Ishikawa (cell line): Measurements from ENCODE around the gene LAGE3.
A peak's percentile ranks its signal among the peaks of the same experiment; 100 is the strongest.

ENCODE experiments used
- CEBPB ChIP-seq: IDR thresholded peaks from 2 replicates; pipeline ENCODE4 v1.6.1; 2012
- CREB1 ChIP-seq: IDR thresholded peaks from 2 replicates; pipeline ENCODE4 v1.6.1; 2012; ENCODE audit warnings: low read depth
- EGR1 ChIP-seq: IDR thresholded peaks from 2 replicates; pipeline ENCODE4 v1.6.1; 2012
- EP300 ChIP-seq: IDR thresholded peaks from 2 replicates; pipeline ENCODE4 v1.6.1; 2012; ENCODE audit warnings: borderline replicate concordance
- FOXM1 ChIP-seq: IDR thresholded peaks from 2 replicates; pipeline ENCODE4 v1.6.1; 2012; ENCODE audit warnings: low read depth, borderline replicate concordance
- MAX ChIP-seq: IDR thresholded peaks from 2 replicates; pipeline ENCODE4 v1.6.1; 2012
- NFIC ChIP-seq: IDR thresholded peaks from 2 replicates; pipeline ENCODE4 v1.6.1; 2012
- RAD21 ChIP-seq: IDR thresholded peaks from 2 replicates; pipeline ENCODE4 v1.6.1; 2012; ENCODE audit warnings: low read depth
- TAF1 ChIP-seq: IDR thresholded peaks from 2 replicates; pipeline ENCODE4 v1.6.1; 2012; ENCODE audit warnings: low read depth, mild to moderate bottlenecking
- TCF12 ChIP-seq: IDR thresholded peaks from 2 replicates; pipeline ENCODE4 v1.6.1; 2012; ENCODE audit warnings: low read depth
- TEAD4 ChIP-seq: IDR thresholded peaks from 2 replicates; pipeline ENCODE4 v1.6.1; 2012
- YY1 ChIP-seq: IDR thresholded peaks from 2 replicates; pipeline ENCODE4 v1.6.1; 2012; ENCODE audit warnings: low read depth
- ZBTB7A ChIP-seq: IDR thresholded peaks from 2 replicates; pipeline ENCODE4 v1.6.1; 2012; ENCODE audit warnings: low read depth
- TF ChIP-seq, protein P1 (sequence below): IDR thresholded peaks from 2 replicates; pipeline ENCODE4 v1.6.1; 2012; ENCODE audit warnings: low read depth, mild to moderate bottlenecking
- TF ChIP-seq, protein P2 (sequence below): IDR thresholded peaks from 2 replicates; pipeline ENCODE4 v1.6.1; 2012

Gene LAGE3

GRCh38 chrX:154430916-154431315, 48.2 kb downstream of the LAGE3 start:
- no peak for TF ChIP-seq TCF12
- no peak for TF ChIP-seq MAX
- no peak for TF ChIP-seq EP300
- TF ChIP-seq, protein P1, sequence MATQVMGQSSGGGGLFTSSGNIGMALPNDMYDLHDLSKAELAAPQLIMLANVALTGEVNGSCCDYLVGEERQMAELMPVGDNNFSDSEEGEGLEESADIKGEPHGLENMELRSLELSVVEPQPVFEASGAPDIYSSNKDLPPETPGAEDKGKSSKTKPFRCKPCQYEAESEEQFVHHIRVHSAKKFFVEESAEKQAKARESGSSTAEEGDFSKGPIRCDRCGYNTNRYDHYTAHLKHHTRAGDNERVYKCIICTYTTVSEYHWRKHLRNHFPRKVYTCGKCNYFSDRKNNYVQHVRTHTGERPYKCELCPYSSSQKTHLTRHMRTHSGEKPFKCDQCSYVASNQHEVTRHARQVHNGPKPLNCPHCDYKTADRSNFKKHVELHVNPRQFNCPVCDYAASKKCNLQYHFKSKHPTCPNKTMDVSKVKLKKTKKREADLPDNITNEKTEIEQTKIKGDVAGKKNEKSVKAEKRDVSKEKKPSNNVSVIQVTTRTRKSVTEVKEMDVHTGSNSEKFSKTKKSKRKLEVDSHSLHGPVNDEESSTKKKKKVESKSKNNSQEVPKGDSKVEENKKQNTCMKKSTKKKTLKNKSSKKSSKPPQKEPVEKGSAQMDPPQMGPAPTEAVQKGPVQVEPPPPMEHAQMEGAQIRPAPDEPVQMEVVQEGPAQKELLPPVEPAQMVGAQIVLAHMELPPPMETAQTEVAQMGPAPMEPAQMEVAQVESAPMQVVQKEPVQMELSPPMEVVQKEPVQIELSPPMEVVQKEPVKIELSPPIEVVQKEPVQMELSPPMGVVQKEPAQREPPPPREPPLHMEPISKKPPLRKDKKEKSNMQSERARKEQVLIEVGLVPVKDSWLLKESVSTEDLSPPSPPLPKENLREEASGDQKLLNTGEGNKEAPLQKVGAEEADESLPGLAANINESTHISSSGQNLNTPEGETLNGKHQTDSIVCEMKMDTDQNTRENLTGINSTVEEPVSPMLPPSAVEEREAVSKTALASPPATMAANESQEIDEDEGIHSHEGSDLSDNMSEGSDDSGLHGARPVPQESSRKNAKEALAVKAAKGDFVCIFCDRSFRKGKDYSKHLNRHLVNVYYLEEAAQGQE = no peak
- no peak for TF ChIP-seq EGR1
- TF ChIP-seq, protein P2, sequence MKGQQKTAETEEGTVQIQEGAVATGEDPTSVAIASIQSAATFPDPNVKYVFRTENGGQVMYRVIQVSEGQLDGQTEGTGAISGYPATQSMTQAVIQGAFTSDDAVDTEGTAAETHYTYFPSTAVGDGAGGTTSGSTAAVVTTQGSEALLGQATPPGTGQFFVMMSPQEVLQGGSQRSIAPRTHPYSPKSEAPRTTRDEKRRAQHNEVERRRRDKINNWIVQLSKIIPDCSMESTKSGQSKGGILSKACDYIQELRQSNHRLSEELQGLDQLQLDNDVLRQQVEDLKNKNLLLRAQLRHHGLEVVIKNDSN = no peak
- TF ChIP-seq CREB1 = no peak
- no peak for TF ChIP-seq YY1
- no peak for TF ChIP-seq NFIC
- no peak for TF ChIP-seq RAD21
- TF ChIP-seq FOXM1 = no peak
- TF ChIP-seq ZBTB7A = no peak
- no peak for TF ChIP-seq TAF1
- TF ChIP-seq TEAD4 = no peak
- TF ChIP-seq CEBPB = no peak

DNA sequence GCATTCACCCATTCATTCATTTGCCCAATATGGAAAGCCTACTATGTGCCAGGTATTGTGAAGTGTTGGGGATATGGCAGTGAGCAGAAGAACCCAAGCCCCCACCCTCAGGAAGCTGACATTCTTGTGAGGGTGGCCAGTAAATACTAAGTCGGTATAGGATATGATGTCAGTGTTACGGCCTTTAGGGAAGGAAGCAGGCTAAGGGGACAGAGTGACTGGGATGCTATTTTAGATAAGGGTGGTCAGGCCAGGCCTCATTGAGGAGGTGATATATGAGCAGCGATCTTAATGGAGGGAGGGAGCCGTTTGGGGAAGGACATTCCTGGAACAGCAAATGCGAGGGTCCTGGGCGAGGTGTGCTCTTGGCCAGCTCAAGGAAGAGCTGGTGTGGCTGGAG, 48.6 kb downstream of the LAGE3 start:
- TF ChIP-seq, protein P1 = no peak
- no peak for TF ChIP-seq CREB1
- no peak for TF ChIP-seq CEBPB
- no peak for TF ChIP-seq TEAD4
- TF ChIP-seq TAF1 = no peak
- no peak for TF ChIP-seq FOXM1
- TF ChIP-seq EGR1 = no peak
- TF ChIP-seq, protein P2 = no peak
- no peak for TF ChIP-seq ZBTB7A
- no peak for TF ChIP-seq RAD21
- TF ChIP-seq MAX = no peak

- TF ChIP-seq, protein P1 = no peak
- no peak for TF ChIP-seq FOXM1
Measured at GRCh38 chrX:154429711-154430110, 49.4 kb downstream of the LAGE3 start.

DNA sequence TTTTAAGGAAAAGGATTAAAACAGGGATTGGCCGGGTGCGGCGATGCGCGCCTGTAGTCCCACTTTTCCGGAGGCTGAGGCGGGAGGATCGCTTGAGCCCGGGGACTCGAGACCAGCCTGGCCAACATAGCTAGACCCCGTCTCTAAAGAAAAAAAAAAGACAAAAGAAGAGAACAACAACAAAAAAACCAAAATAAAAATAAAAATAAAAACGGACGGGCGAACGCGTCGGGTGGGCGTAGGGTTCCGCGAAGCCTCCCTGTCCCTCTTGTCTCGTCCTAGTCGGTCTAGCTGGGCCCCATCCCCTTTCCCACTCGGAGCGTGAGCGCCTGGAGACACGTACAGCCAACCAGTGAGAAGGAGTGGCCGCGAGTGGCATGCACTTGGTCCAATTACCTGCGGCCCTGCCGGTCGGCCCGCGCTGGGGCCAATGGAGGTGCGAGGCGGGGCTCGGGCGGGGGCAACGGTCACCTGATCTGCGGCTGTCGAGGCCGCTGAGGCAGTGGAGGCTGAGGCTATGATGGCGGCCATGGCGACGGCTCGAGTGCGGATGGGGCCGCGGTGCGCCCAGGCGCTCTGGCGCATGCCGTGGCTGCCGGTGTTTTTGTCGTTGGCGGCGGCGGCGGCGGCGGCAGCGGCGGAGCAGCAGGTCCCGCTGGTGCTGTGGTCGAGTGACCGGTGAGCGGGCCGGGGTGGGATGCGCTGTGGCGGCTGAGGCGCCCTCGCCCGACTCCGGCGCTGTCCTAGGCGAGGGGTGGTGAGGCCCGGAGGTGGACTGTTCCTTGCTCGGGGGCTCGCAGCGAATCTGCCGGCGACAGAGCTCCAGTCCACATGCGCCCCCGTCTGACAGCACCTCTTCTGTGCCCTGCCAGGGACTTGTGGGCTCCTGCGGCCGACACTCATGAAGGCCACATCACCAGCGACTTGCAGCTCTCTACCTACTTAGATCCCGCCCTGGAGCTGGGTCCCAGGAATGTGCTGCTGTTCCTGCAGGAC, 50.6 kb downstream of the LAGE3 start, which contains the start of gene ATP6AP1:
Gene ATP6AP1 (plus strand): TSS at position 502 of the 996 bp plus-strand sequence. CDS start 16 bp downstream, at position 518.
- TF ChIP-seq FOXM1 (no peak), CREB1 (no peak), TEAD4 (no peak), EGR1 (0 out of 2 replicates have a peak, but pooled peaks have one; percentile 14), YY1 (peak; percentile 92), NFIC (no peak), ZBTB7A (no peak), MAX (peak; percentile 51), EP300 (no peak), TAF1 (peak; percentile 59; the same call in 1 of the 2 replicates), CEBPB (no peak), RAD21 (no peak), TCF12 (no peak)
- TF ChIP-seq, protein P1 = no peak
- TF ChIP-seq, protein P2 = peak; percentile 92
